Measurements from ENCODE around the gene HELZ2.
"Not testable (repeated sequence)": the region's sequence is repeated elsewhere in the genome, so short reads cannot be mapped to it uniquely, and the experiment has no call there.

The HELZ2 gene

DNA sequence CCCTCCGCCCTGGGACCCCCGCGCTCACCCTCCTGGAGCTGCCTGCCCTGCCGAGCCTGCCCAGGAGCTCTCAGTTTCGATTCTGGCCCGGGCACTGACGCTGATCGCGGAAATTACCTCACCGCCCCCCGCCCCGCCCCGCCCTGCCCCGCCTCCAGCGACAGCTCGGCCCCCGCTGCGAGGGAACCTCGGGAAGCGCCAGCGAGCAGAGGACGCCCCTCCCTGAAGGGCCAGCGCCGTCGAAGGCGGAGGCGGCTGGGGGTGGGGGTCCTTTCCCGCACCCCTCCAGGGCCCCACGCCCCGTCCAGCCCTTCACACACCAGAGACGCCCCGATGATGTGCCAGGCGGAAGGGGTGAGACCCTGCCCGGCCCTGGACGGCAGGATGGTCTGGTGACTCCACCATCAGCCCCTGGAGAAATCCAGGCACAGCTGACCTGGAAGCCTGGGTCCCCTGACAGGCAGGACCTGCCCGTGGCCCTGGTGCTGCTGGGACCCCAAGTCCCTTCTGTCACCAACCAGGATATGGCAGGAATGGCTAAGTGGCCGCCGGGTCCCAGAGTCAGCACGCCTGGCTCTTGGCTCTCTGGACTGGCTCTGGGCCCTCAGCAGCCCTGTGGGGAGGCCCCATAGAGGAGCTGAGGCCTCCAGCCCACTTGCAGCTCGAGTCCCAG, at the start of gene HELZ2:
Gene HELZ2, minus strand, starts transcription at position 84 of the 673 bp plus-strand sequence. CDS start 1,854 bp downstream, outside the sequence.
- DNase-seq: no peak

DNA sequence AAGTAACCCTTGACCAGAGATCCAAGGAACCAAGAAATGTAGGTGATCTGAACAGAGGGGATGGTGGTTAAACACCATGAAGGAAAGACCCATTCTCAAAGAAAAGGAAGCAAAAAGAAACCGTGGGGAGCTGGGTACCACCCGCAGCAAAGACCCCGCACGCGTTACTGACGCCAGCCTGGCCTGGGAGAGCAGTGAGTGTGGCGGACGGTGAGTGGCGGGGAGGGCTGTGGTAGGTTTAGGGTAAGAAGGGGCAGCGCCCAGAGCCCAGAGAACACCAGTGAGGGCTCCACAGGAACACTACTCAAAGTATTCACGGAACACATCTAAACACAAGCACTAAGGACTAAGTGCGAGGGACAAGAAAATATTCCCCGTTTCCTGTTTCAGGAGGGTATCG, 48.7 kb upstream of the HELZ2 start:
- no peak for DNase-seq

GRCh38 chr20:63622096-63622495, 48.1 kb upstream of the HELZ2 start:
- no peak for DNase-seq

DNA sequence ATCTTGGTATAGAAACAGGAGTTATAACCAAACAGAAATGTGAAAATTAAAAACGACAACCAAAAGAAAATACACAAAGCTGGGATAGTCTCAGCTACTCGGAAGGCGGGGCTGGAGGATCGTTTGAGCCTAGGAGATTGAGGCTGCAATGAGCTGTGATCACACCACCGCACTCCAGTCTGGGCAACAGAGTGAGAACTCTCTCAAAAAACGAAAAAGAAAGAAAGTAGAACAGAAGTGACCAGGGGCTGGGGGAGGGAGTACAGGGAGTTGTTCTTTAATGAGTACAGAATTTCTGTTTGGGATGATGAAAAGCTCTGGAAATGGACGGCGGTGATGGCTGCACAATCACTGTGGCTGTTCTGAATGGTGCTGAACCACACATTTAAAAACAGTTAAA, 47.0 kb upstream of the HELZ2 start:
- DNase-seq: no peak

GRCh38 chr20:63619505-63619904, 45.5 kb upstream of the HELZ2 start:
- DNase-seq: no peak

GRCh38 chr20:63619086-63619485, 45.0 kb upstream of the HELZ2 start:
- no peak for DNase-seq

- DNase-seq: no peak
Observed at GRCh38 chr20:63618291-63618980, 44.4 kb upstream of the HELZ2 start.

DNA sequence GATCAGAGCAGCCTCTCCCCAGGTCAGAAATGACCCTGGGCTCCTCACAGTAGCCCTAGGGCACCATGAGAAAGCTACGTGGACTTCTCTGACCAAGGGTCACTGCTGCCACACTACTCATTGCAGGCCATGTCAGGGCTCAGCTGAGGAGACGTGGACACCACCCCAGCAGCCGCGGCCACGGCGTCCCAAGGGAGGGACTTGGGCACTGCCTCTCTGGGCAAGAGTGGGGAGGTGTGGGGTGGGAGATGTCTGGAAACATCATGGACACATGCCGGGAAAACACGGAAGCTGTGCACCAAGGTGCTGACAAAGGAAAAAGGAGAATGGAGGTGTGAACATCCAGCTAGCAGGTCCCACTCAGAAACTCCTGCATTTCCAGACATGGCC, 43.8 kb upstream of the HELZ2 start:
- DNase-seq: no peak

- no peak for DNase-seq
Observed at GRCh38 chr20:63617092-63617875, 43.2 kb upstream of the HELZ2 start.

DNA sequence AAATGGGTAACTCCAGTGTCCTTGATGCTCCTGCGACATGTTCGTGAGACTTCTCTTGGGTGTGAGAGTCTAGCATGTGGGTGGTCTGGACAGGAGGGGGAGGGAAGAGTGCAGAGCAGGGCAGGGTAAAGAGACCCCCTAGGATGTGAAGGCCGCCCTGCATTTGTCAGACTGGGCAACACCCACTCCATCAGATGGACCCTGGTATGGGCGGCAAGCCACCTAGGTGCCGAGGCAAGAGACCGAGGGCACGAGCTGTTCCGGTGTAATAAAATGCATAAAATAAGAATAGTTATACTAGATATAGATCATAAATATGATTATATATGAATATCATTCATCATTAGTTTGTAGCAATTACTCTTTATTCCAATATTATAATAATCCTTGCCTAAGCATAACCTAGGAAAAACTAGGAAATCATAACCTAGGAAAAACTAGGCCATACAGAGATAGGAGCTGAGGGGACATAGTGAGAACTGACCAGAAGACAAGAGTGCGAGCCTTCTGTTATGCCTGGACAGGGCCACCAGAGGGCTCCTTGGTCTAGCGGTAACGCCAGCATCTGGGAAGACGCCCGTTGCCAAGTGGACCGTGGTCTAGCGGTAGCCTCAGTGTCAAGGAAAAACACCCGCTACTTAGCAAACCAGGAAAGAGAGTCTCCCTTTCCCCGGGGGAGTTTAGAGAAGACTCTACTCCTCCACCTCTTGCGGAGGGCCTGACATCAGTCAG, 40.0 kb upstream of the HELZ2 start:
- DNase-seq: not testable (repeated sequence)

- DNase-seq: peak; percentile 86
Observed at GRCh38 chr20:63612276-63612931, 38.4 kb upstream of the HELZ2 start.

DNA sequence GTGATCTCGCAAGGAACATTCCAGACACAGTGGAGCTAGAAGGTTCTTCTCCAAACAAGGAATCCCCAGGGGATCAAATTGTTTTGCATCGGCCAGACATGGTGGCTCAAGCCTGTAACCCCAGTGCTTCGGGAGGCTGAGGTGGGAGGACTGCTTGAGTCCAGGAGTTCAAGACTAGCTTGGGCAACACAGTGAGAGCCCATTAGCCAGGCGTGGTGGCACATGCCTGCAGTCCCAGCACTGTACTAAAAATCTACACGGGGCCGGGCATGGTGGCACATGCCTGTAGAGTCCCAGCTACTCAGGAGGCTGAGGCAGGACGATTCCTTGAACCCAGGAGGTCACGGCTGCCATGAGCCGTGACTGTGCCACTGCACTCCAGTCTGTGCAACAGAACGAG, 37.6 kb upstream of the HELZ2 start:
- no peak for DNase-seq

GRCh38 chr20:63610581-63611435, 36.8 kb upstream of the HELZ2 start:
- DNase-seq: no peak

- DNase-seq: no peak
Observed at GRCh38 chr20:63606686-63607085, 32.6 kb upstream of the HELZ2 start.

- no peak for DNase-seq
Observed at GRCh38 chr20:63602321-63602720, 28.3 kb upstream of the HELZ2 start.

DNA sequence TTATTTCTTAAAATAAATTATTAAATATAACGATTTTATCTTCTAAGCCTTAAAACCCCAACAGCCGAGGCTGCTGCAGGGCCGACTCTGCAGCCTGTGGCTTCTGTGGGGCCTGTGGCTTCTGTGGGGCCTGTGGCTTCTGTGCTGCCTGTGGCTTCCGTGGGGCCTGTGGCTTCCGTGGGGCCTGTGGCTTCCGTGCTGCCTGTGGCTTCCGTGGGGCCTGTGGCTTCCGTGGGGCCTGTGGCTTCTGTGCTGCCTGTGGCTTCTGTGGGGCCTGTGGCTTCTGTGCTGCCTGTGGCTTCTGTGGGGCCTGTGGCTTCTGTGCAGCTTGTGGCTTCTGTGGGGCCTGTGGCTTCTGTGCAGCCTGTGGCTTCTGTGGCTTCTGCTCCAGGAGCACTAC, 27.6 kb upstream of the HELZ2 start:
- not testable (repeated sequence) for DNase-seq

GRCh38 chr20:63599396-63600050, 25.5 kb upstream of the HELZ2 start:
- DNase-seq: no peak

GRCh38 chr20:63598479-63599395, 24.7 kb upstream of the HELZ2 start:
- no peak for DNase-seq

DNA sequence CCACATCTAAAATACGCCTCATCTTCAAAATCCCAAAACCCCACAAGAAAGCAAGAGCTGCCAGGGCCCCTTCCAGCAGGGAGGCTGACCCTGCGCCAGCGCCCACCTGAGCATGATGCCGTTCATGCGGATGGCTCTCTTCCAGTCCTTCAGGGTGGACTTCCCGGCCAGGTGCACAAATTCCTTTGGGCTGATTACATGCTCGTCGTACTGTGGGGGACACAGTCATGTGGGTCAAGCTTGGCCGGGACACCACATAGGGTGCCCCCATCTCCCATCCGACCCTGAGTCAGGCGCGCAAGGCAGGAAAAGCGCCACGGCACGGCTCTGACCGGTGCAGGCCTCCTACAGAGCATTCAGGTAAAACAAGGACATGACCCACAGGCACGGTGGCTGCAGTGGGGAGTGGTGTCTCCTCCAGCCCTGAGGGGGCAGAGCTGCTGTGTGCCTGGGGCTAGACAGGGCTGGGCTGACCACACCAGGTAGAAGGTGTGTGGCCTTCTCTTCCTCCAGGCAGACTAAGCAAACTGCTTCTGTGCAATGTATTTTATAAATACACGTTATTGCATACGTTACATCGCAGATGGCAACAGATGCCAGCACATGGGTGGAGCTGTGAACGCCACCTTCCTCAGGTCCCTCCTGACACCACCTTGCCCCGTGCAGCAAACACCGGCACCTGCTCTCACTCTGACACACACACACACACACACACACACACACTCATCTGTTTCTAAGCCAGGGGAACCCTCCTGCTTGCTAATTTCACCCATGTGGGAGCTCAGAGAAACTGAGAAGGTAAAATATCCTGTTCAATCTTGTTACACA, 23.8 kb upstream of the HELZ2 start:
- no peak for DNase-seq

All from GF-D8 (cell line).